Mucosa of stomach (tissue), 1 donor: ENCODE results near the gene DPF3.
A peak's percentile ranks its signal among the peaks of the same experiment; 100 is the strongest.

Experiments
- H3K27me3 ChIP-seq: one replicate; pipeline ENCODE4 v1.7.0; 2013; ENCODE audit warnings: mild to moderate bottlenecking, low read length; ENCODE audit not compliant: control insufficient read depth, insufficient read depth
- H3K36me3 ChIP-seq: one replicate; pipeline ENCODE4 v1.7.0; 2013; ENCODE audit warnings: low read length; ENCODE audit not compliant: control insufficient read depth, insufficient read depth
- H3K4me1 ChIP-seq: one replicate; pipeline ENCODE4 v1.7.0; 2013; ENCODE audit warnings: mild to moderate bottlenecking, low read length; ENCODE audit not compliant: control insufficient read depth, insufficient read depth
- H3K4me3 ChIP-seq: one replicate; pipeline ENCODE4 v1.7.0; 2013; ENCODE audit warnings: low read length
- H3K9ac ChIP-seq: one replicate; pipeline ENCODE4 v1.7.0; 2013; ENCODE audit warnings: mild to moderate bottlenecking, low read length, moderate library complexity
- H3K9me3 ChIP-seq: one replicate; pipeline ENCODE4 v1.7.0; 2013; ENCODE audit warnings: mild to moderate bottlenecking, low read length, moderate library complexity; ENCODE audit not compliant: control insufficient read depth
- donor health status: Pancreatic carcinoma.

DPF3 gene

DNA sequence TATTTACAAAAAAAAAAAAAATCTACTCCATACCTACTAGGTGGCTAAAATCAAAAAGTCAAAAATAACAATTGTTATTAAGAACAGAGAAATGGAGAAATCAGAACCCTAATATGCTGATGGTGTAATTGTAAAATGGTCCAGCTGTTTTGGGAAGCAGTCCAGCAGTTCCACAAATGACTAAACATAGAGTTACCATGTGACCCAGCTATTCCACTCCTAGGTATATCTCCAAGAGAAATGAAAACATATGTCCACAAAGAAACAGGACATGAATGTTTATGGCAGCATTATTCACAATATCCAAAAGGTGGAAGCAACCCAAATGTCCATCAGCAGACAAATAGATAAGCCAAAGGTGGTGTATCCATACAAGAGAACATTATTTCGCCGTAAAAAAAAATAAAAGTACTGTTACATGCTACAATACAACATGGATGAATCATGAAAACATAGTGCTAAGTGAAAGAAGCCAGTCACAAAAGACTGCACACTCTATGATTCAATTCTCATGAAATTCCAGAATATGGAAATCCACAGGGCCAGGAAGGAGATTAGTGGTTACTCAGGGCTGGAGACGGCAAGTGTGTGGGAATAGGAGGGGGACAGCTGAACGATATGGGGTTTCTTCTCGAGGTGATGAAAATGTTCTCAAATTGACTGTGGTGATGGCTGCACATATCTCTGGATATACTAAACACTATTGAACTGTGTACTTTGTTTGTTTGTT is 9.1 kb upstream of the DPF3 start:
- Histone ChIP-seq H3K9ac (no peak overlapping the region), H3K4me1 (peaks cover 9% of the 10 kb centered on the region), H3K4me3 (no peak overlapping the region), H3K36me3 (no peaks in the 10 kb centered on the region), H3K9me3 (no peaks in the 10 kb centered on the region), H3K27me3 (no peaks in the 10 kb centered on the region)

DNA sequence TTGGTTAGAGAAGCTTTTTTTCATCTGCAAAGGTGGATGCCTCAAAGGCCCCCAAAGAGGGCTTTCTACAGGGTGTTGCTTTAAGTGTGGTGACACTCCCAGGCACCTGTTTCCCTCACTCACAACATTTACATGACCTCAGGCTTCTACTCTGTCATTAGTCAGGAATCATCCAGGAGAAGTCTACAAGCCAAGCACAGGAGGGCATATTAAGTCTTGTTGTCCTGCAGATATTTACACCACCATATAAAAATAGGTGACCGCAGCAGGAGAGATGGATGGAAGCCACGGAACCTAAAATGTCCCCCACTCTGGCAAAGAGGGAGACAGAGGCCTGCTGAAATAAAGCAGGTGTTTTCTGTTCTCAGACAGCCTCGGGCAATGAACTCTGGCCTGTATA is 7.5 kb upstream of the DPF3 start:
- Histone ChIP-seq H3K4me3 (no peak overlapping the region), H3K9me3 (no peaks in the 10 kb centered on the region), H3K9ac (no peak overlapping the region), H3K36me3 (no peaks in the 10 kb centered on the region), H3K27me3 (peaks cover 3% of the 10 kb centered on the region), H3K4me1 (no peaks in the 10 kb centered on the region)

DNA sequence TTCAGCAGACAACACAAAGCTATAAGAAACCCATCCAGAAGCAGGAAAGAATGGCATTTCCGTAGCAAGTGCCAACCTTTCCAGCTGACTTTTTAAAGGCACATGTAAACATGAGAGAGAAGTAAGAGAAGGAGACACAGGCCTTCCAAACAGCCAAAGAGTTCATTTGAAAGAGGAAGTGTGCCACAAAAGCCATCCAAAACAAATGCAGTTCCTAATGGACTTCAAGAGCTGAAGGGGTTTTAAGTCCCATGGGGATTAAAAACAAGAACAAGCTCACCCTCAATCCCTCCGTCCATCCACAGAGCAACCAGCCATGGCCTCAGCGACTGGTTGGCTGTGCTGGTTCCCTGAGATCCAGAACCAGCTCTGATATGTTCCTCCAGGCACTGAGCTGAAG is 4.5 kb upstream of the DPF3 start:
- H3K9me3 ChIP-seq = no peaks in the 10 kb centered on the region
- no peaks in the 10 kb centered on the region for H3K36me3 ChIP-seq
- peaks cover 7% of the 10 kb centered on the region for H3K27me3 ChIP-seq
- no peak overlapping the region for H3K9ac ChIP-seq
- H3K4me3 ChIP-seq = no peak overlapping the region
- no peaks in the 10 kb centered on the region for H3K4me1 ChIP-seq

DNA sequence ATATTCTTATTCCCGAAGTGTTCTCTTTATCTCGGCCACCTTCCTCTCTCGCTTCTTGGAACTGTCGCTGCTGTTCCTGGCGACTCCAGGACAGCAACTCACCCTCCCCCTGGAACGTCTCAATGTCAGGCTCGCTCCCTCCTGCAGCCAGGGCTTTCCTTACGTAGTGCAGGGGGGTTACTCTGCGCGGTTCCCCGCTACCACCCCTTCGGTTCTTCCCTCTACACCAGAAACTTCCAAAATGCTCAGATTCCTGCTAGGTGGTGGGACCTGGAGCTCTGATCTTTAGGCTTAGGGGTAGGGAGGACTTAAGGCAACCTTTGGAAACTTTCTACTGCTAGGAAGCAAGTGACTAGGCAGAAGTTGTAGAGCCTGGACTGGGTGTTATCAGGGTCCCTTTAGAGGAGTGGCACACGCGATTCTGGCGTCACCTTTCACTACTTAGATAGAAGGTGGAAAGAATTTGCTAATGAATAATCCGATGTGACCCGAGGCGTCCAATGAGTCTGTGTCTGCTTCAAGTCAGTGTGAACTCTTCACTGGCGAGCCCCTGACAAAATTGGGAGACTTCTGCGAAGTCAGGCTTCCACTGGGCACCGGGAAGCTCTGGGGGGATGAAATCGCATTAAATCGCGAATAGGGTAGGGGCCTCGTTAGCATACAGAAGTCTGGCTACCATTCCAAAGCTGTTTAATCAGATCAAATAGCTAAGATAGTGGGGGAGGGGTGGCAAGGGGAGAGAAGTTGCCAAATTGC is 900 bp upstream of the DPF3 start:
- Histone ChIP-seq H3K36me3 (no peaks in the 10 kb centered on the region), H3K27me3 (peaks cover 35% of the 10 kb centered on the region), H3K9me3 (no peaks in the 10 kb centered on the region), H3K4me1 (peaks cover 10% of the 10 kb centered on the region), H3K4me3 (peak overlapping the region; percentile 28), H3K9ac (peak overlapping the region; percentile 50)

DNA sequence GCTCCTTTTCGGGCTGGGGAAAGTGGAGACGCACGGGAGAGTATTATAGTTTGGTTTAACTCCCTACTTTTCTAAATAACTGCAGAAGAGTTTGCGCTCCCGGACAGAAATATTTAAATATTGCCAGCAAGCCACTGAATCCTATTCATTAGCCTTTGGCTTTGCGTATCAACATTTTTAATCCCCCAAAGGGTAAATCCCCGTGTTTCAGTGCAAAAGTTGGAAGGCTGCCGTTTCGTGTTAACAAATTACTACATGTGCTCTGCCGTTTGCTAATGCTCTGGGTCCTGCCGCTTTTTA is 372 bp upstream of the DPF3 start:
- Histone ChIP-seq H3K9ac (peak overlapping the region; percentile 50), H3K4me3 (peak overlapping the region; percentile 28), H3K36me3 (no peaks in the 10 kb centered on the region), H3K4me1 (peaks cover 10% of the 10 kb centered on the region), H3K27me3 (peaks cover 40% of the 10 kb centered on the region), H3K9me3 (no peaks in the 10 kb centered on the region)

DNA sequence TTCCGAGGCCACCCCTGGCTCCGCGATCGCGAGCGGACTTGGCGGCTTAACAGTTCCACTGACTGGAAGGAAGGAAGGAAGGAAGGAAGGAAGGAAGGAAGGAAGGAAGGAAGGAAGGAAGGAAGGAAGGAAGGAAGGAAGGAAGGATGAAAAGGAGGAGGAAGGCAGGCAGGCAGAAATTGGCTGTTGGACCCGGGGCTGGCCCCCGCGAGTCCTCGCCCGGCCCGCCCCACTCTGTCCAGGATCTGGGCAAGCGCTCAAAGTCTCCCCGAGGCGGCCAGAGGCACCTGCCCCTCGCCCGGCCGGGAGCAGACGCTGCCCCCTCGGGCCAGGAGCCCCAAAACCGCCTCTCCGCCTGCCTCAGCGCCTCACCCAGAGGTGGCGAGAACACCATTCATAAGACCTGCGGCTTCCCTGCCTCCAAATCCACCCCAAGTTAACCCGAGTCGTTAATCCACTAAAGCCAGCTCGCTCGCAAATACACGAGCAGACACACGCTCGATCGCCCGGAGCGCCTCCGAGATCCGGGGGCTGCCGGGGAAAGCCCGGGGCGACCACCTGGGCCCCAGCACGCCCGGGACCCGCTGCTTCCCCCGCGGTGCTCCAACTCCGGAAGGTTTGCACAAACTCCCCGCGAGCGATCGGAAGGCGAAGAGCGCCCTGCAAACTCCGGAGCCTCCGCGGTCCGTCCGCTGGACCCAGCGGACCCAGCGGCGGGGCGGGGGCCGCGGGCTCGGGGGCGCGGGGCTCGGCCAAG is 844 bp downstream of the DPF3 start:
- H3K27me3 ChIP-seq = peaks cover 50% of the 10 kb centered on the region
- peak overlapping the region; percentile 28 for H3K4me3 ChIP-seq
- no peaks in the 10 kb centered on the region for H3K9me3 ChIP-seq
- H3K36me3 ChIP-seq = no peaks in the 10 kb centered on the region
- peaks cover 10% of the 10 kb centered on the region for H3K4me1 ChIP-seq
- H3K9ac ChIP-seq = no peak overlapping the region

DNA sequence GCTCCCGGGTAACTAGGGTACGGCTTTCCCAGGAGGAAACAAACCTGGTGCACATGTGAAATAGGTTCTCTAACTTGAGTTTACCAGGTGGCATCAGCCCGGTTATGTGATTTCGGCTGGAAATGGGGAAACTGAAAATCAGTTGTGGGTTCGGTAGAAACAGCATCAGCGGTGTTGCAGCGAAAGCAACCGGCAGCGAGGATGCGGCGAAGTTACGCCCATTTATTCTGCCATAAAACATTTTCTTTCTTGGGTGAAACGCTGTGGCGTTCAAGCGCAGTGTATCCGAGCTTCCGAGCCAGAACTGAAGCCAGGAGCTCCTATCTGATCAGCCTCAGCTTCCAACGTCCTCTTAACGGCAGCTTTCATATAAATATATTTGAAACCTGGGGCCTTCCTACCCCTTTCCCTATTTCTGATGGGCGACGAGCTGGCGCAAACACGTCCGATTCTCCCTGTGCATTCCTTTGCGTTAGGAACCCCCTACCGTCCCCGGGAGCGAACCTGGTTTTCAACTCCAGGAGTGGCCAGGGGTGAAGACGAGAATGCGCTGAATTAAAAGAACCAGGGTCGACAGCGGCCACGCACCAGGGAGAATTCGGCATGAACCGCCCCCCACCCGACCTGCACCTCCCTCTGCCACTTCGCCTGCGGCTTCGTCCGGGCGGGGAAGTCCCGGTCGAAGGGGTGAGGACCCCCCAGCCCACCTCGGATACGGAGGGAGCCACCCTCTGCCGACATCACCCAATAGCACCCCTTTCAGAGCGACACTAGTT is 1.6 kb downstream of the DPF3 start:
- Histone ChIP-seq H3K4me3 (no peak overlapping the region), H3K36me3 (no peaks in the 10 kb centered on the region), H3K4me1 (peaks cover 10% of the 10 kb centered on the region), H3K9ac (no peak overlapping the region), H3K9me3 (no peaks in the 10 kb centered on the region), H3K27me3 (peaks cover 54% of the 10 kb centered on the region)

DNA sequence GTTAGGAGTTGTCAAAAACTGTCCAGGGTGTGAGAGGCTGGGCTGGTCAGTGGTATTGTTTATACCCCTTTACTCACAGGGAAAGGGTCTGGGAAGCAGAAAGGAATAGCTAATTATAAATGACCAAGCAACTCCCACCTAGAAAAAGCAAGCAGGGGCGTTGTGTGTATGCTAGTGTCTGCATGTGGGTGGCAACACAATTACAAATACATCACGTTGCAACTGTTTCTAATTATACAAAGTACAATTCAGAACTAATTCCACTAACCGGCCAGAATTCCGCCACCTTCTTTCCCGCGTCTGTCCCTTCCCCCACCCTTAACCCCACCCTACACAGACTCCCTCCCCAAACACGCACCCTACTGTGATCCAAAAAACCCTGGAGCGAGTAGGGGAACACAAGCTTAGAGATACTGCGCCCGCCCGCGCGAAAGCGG is 2.2 kb downstream of the DPF3 start:
- H3K4me3 ChIP-seq = no peak overlapping the region
- H3K27me3 ChIP-seq = peaks cover 54% of the 10 kb centered on the region
- H3K9me3 ChIP-seq = no peaks in the 10 kb centered on the region
- H3K9ac ChIP-seq = no peak overlapping the region
- H3K36me3 ChIP-seq = no peaks in the 10 kb centered on the region
- H3K4me1 ChIP-seq = peaks cover 10% of the 10 kb centered on the region

DNA sequence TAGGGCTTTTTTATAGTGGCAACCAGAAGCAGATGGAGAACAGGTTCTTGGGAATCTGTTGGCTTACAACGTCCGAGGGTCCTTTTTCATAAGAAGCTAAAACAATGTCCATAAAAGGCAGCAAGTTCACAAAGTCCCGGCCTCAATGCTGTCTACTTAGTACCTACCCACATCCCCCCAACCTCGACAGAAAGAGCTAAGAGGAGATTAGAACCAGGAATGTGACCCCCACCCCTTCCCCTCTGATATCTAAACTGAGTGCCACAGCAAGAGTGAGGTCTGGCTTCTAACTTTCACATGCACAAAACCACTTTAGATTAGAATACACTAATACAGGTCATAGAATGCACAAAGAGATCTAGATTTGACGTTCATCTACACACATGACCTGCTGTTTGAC is 4.5 kb downstream of the DPF3 start:
- H3K27me3 ChIP-seq = peaks cover 50% of the 10 kb centered on the region

DNA sequence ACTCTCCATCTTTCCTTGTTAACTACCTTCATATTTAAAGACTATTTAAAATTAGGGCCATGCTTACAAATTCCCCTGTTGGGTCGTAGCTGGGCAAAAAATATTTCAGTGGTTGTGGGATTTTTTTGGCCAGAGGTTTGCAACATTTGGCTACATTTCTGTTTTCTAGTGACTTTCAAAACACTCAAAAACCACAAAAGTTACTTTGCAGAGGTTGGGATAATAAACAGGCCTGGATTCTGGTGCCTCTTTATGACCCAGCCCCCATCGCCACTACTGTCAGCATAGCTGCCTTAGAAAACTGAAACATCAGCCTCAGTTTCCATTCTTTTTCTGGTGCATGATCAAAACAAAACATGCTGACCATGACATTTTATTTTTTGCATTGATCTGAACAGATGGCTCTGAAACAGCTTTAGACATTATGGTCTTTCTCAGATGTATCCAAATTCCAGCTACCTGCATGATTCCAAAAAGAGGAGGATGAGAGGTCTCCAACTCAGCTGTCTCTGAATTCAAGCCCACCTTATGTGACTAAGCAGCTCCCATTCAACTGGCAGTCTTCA is 5.2 kb downstream of the DPF3 start:
- no peak overlapping the region for H3K9ac ChIP-seq

More for the DNA sequence above, 4.5 kb downstream of the DPF3 start:
- H3K4me3 ChIP-seq = no peak overlapping the region
- H3K4me1 ChIP-seq = peaks cover 10% of the 10 kb centered on the region
- H3K9me3 ChIP-seq = no peaks in the 10 kb centered on the region
- H3K9ac ChIP-seq = no peak overlapping the region
- no peaks in the 10 kb centered on the region for H3K36me3 ChIP-seq

DNA sequence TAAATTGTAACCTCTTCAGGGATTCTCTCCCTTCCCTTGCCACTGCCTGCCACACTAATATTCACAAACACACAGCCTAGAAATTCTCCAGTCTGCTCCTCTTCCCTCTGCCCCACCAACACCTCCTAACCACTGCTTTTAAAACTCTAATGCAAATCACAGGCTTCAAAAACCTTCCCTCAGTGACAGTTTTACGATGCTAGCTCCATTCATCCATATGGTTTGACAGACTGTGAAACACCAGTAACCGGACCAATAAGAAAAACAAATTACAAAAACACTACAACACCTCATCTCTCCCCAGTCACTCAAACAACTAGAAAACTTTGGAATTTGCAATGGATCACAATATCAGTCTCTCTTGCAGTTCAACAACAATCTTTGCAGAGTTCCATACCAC is 5.7 kb downstream of the DPF3 start:
- no peak overlapping the region for H3K9ac ChIP-seq
- no peak overlapping the region for H3K4me3 ChIP-seq

More for the DNA sequence above, 5.2 kb downstream of the DPF3 start:
- Histone ChIP-seq H3K27me3 (peaks cover 50% of the 10 kb centered on the region), H3K4me3 (no peak overlapping the region), H3K4me1 (peaks cover 10% of the 10 kb centered on the region), H3K36me3 (no peaks in the 10 kb centered on the region), H3K9me3 (no peaks in the 10 kb centered on the region)

More for the DNA sequence above, 5.7 kb downstream of the DPF3 start:
- Histone ChIP-seq H3K36me3 (no peaks in the 10 kb centered on the region), H3K4me1 (peaks cover 10% of the 10 kb centered on the region), H3K27me3 (peaks cover 48% of the 10 kb centered on the region), H3K9me3 (no peaks in the 10 kb centered on the region)
